Measurements from ENCODE around the gene CAGE1. TPM values are rescaled to one million over a fixed set of nuclear protein-coding genes. Genes with fewer than 3 reads are reported as not detected.

The CAGE1 gene
- total RNA-seq, 2 donors from 2014 or later = 0.09 to 1.2 TPM

GRCh38 chr6:7312616-7313504 lies 76.7 kb downstream of the CAGE1 start, which contains the start of gene SSR1:
Gene SSR1 (minus strand): TSS chr6:7313199. CDS start chr6:7313120, 79 bp downstream.
- peak; percentile 97 for TF ChIP-seq POLR2AphosphoS5 (IDR thresholded peaks at IDR 0.05)
- peak; percentile 84 for TF ChIP-seq POLR2A (IDR thresholded peaks at IDR 0.05)
- TF ChIP-seq, protein P1, sequence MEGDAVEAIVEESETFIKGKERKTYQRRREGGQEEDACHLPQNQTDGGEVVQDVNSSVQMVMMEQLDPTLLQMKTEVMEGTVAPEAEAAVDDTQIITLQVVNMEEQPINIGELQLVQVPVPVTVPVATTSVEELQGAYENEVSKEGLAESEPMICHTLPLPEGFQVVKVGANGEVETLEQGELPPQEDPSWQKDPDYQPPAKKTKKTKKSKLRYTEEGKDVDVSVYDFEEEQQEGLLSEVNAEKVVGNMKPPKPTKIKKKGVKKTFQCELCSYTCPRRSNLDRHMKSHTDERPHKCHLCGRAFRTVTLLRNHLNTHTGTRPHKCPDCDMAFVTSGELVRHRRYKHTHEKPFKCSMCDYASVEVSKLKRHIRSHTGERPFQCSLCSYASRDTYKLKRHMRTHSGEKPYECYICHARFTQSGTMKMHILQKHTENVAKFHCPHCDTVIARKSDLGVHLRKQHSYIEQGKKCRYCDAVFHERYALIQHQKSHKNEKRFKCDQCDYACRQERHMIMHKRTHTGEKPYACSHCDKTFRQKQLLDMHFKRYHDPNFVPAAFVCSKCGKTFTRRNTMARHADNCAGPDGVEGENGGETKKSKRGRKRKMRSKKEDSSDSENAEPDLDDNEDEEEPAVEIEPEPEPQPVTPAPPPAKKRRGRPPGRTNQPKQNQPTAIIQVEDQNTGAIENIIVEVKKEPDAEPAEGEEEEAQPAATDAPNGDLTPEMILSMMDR (IDR thresholded peaks at IDR 0.05) = peak in 1 of 4 experiments; percentile 20
- H3K27me3 ChIP-seq (replicated peaks; ENCODE audit: insufficient read depth) = no peaks in the 10 kb centered on the region
- no peaks in the 10 kb centered on the region for H3K36me3 ChIP-seq
- no peaks in the 10 kb centered on the region for H3K9me3 ChIP-seq
- peak; percentile 97 for DNase-seq (ENCODE audit: low spot score)
- peak within 1 kb of the TSS; percentile 93 to 95 for H3K27ac ChIP-seq
- H3K4me1 ChIP-seq (replicated peaks) = no peaks in the 10 kb centered on the region
- WGBS = under 1% methylated on average over 71 of the region's 83 CpGs
- peak within 1 kb of the TSS; percentile 72 to 99 for H3K4me3 ChIP-seq
- intact Hi-C loops (cut with DNase I) = loop anchor here (2.0 kb wide), 2 partner anchors 76 to 278 kb away; partner anchors contain the start of genes CAGE1, RIOK1 and SNRNP48

- no peaks in the 10 kb centered on the region for H3K27me3 ChIP-seq (replicated peaks; ENCODE audit: insufficient read depth)
- no peak for DNase-seq (ENCODE audit: low spot score)
- under 1% methylated on average over 17 of the region's 17 CpGs for WGBS
Observed at GRCh38 chr6:7311917-7312615, 77.5 kb downstream of the CAGE1 start.

DNA sequence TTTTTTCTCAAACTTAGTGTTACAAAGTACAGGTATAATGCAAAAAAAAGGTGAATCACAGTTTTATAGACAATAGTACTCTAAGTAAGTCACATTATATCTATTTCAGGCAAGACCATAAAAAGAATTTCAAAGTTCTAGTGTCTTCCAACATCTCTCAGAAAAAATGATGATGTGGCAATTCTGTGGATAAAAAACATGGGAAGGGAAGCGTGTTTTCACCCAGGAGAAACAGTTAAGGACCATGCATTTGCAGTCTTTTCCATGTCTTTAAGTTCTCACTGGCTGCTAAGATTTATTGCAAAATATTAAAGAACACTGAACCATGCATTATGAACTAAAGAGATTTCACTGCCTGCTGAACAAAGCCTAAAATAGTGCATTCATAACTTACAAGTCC lies 78.4 kb downstream of the CAGE1 start:
- intact Hi-C loops (cut with DNase I) = no loop called here
- 75% methylated on average over 1 of the region's 1 CpG for WGBS
- TF ChIP-seq POLR2AphosphoS5 (IDR thresholded peaks at IDR 0.05) (no peak), POLR2A (IDR thresholded peaks at IDR 0.05) (no peak)
- TF ChIP-seq, protein P1 (IDR thresholded peaks at IDR 0.05) = no peak
- Histone ChIP-seq H3K27me3 (replicated peaks; ENCODE audit: insufficient read depth) (no peaks in the 10 kb centered on the region), H3K36me3 (no peaks in the 10 kb centered on the region), H3K27ac (no peak overlapping the region), H3K4me3 (peak overlapping the region in 1 of 2 donors; percentile 99), H3K9me3 (no peaks in the 10 kb centered on the region), H3K4me1 (replicated peaks) (no peaks in the 10 kb centered on the region)
- no peak for DNase-seq (ENCODE audit: low spot score)

More at GRCh38 chr6:7311917-7312615, 77.5 kb downstream of the CAGE1 start:
- H3K4me3 ChIP-seq = peak overlapping the region; percentile 72 to 99
- H3K27ac ChIP-seq = peak overlapping the region; percentile 93 to 95
- H3K36me3 ChIP-seq = no peaks in the 10 kb centered on the region
- TF ChIP-seq POLR2AphosphoS5 (IDR thresholded peaks at IDR 0.05) (no peak), POLR2A (IDR thresholded peaks at IDR 0.05) (no peak)
- TF ChIP-seq, protein P1 (IDR thresholded peaks at IDR 0.05) = no peak
- H3K9me3 ChIP-seq = no peaks in the 10 kb centered on the region
- H3K4me1 ChIP-seq (replicated peaks) = no peaks in the 10 kb centered on the region
- intact Hi-C loops (cut with DNase I) = loop anchor here (2.0 kb wide), 2 partner anchors 77 to 279 kb away; partner anchors contain the start of genes CAGE1, RIOK1 and SNRNP48

GRCh38 chr6:7309050-7309449 lies 80.5 kb downstream of the CAGE1 start:
- intact Hi-C loops (cut with DNase I) = no loop called here
- 97% methylated on average over 5 of the region's 5 CpGs for WGBS
- H3K27ac ChIP-seq = no peak overlapping the region
- H3K4me3 ChIP-seq = no peak overlapping the region
- DNase-seq (ENCODE audit: low spot score) = no peak
- H3K36me3 ChIP-seq = no peaks in the 10 kb centered on the region
- no peaks in the 10 kb centered on the region for H3K9me3 ChIP-seq
- TF ChIP-seq, protein P1 (IDR thresholded peaks at IDR 0.05) = no peak
- TF ChIP-seq POLR2A (IDR thresholded peaks at IDR 0.05) = no peak
- no peak for TF ChIP-seq POLR2AphosphoS5 (IDR thresholded peaks at IDR 0.05)
- no peaks in the 10 kb centered on the region for H3K4me1 ChIP-seq (replicated peaks)
- no peaks in the 10 kb centered on the region for H3K27me3 ChIP-seq (replicated peaks; ENCODE audit: insufficient read depth)
